Suppressor macrophage treated with lipopolysaccharide for 4 hours (primary cell): ENCODE results near the gene CYP27C1.
"Not testable (repeated sequence)": the region's sequence is repeated elsewhere in the genome, so short reads cannot be mapped to it uniquely, and the experiment has no call there.

Source experiments
- DNase-seq: peaks from one replicate; pipeline ENCODE4 v3.0.0-alpha.2; 2020

Gene CYP27C1

GRCh38 chr2:127220768-127221527, 849 bp upstream of the CYP27C1 start:
- DNase-seq, result no peak

- DNase-seq, result no peak
Measured at GRCh38 chr2:127219171-127220070, 678 bp downstream of the CYP27C1 start.

GRCh38 chr2:127218812-127219170, 1.3 kb downstream of the CYP27C1 start:
- no peak for DNase-seq

GRCh38 chr2:127217470-127218325, 2.4 kb downstream of the CYP27C1 start:
- DNase-seq, result no peak

- DNase-seq, result no peak
Measured at GRCh38 chr2:127216593-127216992, 3.5 kb downstream of the CYP27C1 start.

GRCh38 chr2:127216095-127216494, 4.0 kb downstream of the CYP27C1 start:
- DNase-seq, result no peak

GRCh38 chr2:127214201-127214600, 5.9 kb downstream of the CYP27C1 start:
- not testable (repeated sequence) for DNase-seq

GRCh38 chr2:127208313-127208712, 11.8 kb downstream of the CYP27C1 start:
- no peak for DNase-seq

GRCh38 chr2:127205218-127206125, 14.6 kb downstream of the CYP27C1 start:
- DNase-seq, result no peak

- no peak for DNase-seq
Measured at GRCh38 chr2:127201452-127201851, 18.6 kb downstream of the CYP27C1 start.

GRCh38 chr2:127200962-127201361, 19.1 kb downstream of the CYP27C1 start:
- DNase-seq, result no peak

- no peak for DNase-seq
Measured at GRCh38 chr2:127199223-127199622, 20.9 kb downstream of the CYP27C1 start.

- peak; percentile 52 for DNase-seq
Measured at GRCh38 chr2:127197475-127198385, 22.4 kb downstream of the CYP27C1 start.

GRCh38 chr2:127196998-127197397, 23.1 kb downstream of the CYP27C1 start:
- peak; percentile 27 for DNase-seq

GRCh38 chr2:127196549-127196948, 23.6 kb downstream of the CYP27C1 start:
- no peak for DNase-seq

- DNase-seq, result no peak
Measured at GRCh38 chr2:127195140-127196074, 24.7 kb downstream of the CYP27C1 start.

GRCh38 chr2:127194447-127194846, 25.7 kb downstream of the CYP27C1 start:
- DNase-seq, result no peak

- no peak for DNase-seq
Measured at GRCh38 chr2:127193967-127194280, 26.2 kb downstream of the CYP27C1 start.

- DNase-seq, result no peak
Measured at GRCh38 chr2:127193164-127193966, 26.7 kb downstream of the CYP27C1 start.
